ENCODE results near the gene C17orf107.

DNA sequence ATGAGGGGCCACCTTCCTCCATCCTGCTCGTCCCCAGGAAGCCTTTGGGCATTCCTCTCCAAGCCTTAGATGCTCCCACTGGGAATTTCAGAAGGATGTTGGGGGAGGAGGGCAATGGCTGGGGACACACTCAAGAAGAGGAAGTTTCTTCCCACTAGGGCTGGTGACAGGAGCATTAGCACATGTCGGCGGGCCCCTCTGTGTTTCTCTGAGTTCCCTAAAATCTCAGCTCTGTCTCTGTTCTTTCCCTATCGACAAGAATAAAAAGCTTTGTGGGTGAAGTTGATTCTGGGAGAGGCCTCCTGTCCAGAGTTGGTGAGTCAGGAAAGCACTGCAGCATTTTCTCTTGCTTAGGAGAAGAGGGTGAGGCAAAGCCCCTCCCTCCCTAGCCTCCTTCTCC lies 19.7 kb upstream of the C17orf107 start:
- no peak for TF ChIP-seq EZH2phosphoT487 (IDR thresholded peaks at IDR 0.05; ENCODE audit: insufficient read depth, low read depth)
- TF ChIP-seq EZH2 (IDR thresholded peaks at IDR 0.05; ENCODE audit: insufficient read depth, poor library complexity, severe bottlenecking) = no peak
